ENCODE results near the gene DPH5.
A peak's percentile ranks its signal among the peaks of the same experiment; 100 is the strongest.

The DPH5 gene

GRCh38 chr1:101030881-101031280 is 5.3 kb upstream of the DPH5 start:
- DNase-seq (ENCODE audit: low read depth) = no peak

GRCh38 chr1:101029184-101029583 is 3.6 kb upstream of the DPH5 start:
- DNase-seq (ENCODE audit: low read depth) = no peak

DNA sequence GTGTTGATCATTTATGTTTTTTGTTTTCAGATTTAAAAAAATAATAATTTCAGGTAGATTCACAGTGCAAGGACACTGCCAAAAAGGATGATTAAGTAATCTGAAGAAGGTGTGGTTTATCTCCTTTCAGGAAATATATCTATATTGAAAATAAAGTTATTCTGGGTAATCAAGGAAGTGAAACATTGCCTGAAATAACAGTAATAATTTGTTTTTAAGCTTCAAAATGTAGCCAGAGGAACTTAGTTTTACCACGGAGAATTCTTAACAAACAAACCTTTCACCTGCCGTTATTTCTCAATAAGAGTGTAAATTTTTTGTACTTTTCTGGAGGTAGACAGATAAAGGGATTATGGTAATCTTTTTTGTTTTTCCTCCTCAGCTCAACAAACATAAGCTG is 2.9 kb upstream of the DPH5 start:
- no peak for DNase-seq (ENCODE audit: low read depth)

DNA sequence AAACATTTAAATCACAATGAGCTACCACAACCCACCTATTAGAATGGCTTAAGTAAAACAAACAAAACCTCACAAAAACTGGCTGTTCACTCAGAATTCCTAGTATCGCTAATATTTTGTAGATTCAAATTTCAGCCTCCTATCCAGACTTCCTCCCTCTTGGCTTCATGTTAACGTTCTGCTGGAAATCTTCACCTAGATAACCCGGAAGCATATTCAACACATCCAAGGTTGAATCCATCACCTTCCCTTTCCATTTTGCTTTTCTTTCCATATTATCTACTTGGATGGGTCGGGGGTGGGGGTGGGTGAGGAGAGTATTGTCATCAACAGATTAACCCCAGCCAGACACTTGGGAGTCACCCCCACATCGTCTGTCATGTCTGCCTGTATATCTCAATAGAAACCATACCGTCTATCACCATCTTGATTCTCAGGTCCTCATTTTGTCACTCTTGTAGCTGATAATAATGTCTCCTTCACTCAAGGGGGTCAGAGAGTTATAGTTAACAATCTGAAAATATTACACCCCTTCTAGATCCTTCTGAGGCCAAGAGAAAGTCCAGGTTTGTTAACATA is 1.7 kb upstream of the DPH5 start:
- DNase-seq (ENCODE audit: low read depth) = no peak

DNA sequence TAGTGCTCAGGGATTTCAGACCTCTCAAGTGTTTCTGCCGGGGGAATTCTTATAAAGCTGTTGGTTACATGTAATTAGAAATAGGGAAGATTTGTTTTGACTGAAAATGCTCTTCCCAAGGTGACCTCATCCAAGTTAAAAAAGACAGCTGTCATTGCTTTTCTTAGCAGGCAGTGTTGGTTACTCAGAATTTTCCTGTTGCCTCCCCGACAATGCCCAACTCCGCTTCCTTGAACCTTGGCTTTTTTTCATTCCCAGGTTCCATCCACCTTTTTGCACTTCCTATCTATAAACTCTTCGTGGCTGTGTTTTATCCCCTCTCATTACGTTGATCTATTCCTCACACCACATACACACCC is 825 bp upstream of the DPH5 start:
- DNase-seq (ENCODE audit: low read depth) = no peak

DNA sequence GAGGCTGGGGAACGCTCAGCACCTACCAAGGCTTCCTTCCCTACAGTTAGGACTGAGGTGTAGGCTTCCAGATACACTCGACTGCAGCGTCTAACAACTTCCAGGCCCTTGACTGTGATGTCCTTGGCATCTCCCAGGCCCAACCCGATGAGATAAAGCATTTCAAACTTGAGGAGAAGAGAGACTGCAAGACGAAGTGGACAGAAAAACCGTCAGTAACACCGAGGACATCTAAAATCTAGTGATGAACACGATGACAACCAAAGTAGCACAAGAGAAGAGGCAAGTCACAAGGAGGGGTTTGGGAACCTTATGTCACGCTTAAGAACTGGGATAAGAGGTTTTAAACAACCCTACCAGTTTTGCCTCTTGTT is 314 bp downstream of the DPH5 start:
- DNase-seq (ENCODE audit: low read depth) = no peak

GRCh38 chr1:101022294-101022693 is 3.3 kb downstream of the DPH5 start:
- peak; percentile 65 for DNase-seq (ENCODE audit: low read depth)

DNA sequence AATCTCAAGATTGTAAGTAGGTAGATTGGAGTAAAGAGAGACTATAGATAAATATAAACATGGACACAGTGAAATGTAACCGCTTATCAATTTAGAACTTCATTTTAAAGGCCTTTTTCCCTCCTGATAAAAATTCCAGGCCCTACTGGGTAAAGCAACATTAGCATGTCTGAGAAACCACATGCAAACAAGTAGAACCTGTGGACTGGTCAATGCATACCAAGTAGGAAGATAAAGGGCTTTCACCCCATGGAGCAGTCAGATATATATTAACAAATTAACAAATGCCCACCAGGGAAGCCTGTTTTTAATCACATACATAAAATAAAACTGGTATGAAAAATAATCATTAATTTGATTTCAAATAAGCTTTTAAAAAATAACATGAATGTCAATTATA is 8.1 kb downstream of the DPH5 start:
- DNase-seq (ENCODE audit: low read depth) = no peak

GRCh38 chr1:101013776-101014175 is 11.8 kb downstream of the DPH5 start:
- DNase-seq (ENCODE audit: low read depth) = no peak

DNA sequence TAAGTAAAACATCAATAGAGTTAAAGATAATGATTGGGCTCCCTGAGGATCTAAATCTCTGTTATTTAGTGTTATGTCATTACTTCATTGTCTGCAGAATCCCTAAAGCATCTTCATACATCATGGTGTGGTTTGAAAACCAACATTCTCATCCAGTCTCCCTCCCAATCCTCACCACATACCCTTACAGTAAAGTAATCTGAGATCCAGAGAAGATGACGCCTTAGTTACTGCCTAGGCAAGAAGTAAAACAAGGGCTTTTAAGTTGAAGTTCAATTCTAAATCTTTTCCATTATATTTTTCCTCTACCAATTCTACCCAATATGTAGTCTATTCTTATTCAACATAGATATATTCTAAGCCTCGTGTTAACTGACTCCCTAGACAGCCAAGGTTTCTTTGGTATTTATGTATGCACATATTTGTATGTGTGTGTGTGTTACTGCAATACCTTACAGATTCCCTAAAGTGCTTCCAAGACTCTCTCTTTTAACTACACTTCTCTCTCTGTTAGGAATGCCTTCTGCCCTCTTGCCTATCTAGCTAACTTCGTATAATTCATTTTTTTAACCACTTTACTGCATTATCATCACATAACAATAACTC is 17.3 kb downstream of the DPH5 start:
- peak; percentile 16 for DNase-seq (ENCODE audit: low read depth)

DNA sequence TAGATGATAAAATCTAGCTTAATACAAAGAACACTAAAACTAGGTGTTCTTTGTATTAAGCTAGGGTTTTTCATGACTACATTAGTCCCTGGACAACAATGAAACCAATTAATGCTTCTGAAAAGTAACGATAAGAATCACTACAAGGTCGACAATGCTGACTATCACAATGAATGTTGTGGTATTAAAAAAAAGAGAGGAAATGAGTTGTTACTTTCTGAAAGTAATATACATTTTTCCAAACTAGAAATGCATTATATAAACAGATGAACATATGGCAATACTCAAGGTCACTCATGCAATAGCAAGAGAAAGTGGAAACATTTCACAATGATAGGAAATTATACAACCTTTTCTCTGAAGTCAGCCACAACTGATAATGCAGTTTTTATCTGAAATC is 19.0 kb downstream of the DPH5 start:
- peak; percentile 42 for DNase-seq (ENCODE audit: low read depth)

GRCh38 chr1:101005871-101006270 is 19.7 kb downstream of the DPH5 start:
- DNase-seq (ENCODE audit: low read depth) = no peak

- DNase-seq (ENCODE audit: low read depth) = no peak
These were observed 20.4 kb downstream of the DPH5 start for GRCh38 chr1:101005183-101005582.

DNA sequence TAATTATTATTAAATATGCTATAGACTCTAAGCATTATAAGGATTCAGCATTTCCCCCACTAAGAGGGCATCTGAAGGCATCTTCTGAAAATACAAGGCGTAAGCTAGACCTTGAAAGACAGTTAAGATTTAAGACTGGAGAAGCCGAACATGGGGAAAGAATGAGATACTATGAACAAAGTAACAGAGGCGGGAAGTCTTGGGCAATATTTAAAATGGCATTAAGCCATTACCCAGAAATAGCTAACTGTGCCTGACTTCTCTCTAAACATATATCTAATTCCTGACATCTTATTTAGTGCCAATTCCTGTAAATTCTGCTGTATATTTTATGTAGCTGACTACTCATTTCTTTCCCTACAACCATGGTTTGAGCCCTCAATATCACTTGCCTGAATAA is 20.9 kb downstream of the DPH5 start:
- peak; percentile 78 for DNase-seq (ENCODE audit: low read depth)

DNA sequence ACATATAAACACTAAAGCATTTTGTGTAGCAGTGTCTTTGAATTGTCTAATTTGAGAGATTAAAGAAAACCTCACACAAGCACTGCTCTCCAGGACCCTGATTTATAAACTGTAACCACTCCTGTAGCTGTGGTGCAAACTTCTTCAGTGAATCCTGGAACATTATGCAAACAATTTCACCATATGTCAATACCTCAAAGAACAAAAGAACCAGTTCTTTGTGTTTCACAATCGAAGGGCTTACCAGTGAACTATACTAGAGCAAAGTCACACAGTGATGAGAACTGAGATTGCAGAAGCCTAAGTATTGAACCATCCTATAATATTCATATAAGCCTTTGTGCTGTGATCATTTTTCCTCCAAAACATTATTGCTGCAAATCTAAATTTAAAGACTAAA is 21.5 kb downstream of the DPH5 start:
- peak; percentile 86 for DNase-seq (ENCODE audit: low read depth)

DNA sequence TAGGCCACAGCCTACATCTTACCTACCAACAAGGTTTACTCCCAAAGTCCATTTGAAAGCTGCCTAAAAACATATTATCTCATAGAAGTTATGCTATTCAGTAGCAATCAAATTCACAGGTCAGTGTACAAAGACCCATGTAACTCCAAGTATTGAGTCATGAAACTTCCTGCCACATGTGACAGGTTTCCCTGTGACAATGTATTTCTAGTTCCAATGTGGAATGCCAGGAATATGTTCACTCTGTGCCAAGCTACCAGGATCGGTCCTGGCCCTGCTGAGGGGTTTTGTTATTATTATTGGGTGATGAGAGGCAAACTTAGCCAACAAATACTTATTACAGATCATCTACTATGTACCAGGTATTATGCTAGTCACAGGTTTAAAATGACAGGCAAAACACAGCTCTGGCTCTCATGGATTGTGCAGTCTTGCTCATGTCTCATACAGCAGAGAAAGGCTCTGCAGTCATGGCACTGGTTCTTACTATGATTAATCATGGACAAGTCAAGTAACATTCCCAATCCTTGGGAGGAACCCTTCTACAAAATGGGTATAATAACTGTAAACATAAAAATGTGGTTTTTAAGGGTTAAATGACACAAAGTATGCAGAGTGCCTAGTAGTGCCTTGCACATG is 22.5 kb downstream of the DPH5 start:
- DNase-seq (ENCODE audit: low read depth) = no peak

DNA sequence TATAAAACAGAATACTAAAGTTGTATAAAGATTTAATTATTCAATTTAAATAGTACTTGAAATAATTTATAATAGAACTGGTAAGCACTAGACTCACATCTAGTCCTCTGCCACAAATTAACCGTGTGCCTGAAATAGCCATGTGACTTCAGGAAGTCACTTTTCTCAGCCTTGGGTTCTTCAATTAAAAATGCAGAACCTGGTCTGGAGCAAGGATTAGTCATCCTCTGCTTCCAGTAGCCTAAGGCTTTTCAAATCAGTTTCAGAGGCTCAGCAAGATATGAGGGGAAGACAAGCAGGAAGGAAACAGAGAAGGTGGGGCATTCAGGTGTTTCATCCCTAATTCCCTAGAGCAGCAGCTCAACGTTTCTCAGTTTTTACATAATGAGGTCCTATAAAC is 23.0 kb downstream of the DPH5 start:
- DNase-seq (ENCODE audit: low read depth) = no peak

DNA sequence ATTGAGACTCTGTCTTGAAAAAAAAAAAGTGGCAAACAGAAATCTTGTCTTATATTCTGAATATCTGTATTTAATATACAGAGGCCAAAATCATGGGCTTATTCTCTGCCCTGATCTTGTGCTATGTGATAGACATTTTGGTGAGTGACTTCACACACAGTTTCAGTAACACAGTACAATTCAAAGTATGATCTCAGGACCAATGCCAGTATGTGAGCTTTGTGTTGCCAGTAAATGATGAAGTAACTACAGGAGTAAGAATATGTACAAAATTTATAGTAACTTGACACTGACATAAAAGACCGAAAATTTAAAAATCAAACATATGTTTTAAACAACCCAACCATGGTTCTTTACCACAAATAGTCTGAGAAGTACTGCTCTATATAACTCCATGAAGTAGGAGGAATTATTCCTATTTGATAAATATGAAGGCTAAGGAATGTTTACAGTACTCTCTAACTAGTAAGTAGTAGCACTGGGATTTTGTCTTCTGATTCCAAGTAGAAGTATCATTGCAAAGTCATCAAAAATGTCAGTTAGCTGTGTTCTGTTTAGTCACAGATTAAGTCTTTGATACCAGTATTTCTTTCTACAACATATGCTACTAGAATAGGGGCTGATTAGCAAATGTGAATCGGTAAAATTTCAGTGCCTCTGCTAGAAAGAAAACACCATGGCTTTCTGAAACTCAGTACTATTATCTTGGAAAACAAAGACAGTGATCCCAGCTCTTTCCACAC is 25.3 kb downstream of the DPH5 start:
- peak; percentile 68 for DNase-seq (ENCODE audit: low read depth)

DNA sequence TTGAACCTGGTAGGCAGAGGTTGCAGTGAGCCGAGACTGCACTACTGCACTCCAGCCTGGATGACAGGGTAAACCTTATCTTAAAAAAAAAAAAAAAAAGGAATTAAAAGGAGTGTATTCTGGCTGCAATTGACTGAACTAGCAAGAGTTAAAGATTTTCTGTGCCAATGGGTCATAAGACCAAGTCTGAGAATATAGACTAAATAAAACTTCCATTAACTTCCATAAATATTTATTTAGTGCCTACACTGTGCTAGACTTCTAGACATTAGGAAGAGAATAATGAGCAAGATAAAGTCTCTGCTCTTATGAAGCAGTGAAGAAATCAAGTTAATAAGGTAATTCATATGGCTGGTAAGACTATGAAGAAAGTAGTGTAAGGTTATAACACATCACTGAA is 27.2 kb downstream of the DPH5 start:
- no peak for DNase-seq (ENCODE audit: low read depth)

DNA sequence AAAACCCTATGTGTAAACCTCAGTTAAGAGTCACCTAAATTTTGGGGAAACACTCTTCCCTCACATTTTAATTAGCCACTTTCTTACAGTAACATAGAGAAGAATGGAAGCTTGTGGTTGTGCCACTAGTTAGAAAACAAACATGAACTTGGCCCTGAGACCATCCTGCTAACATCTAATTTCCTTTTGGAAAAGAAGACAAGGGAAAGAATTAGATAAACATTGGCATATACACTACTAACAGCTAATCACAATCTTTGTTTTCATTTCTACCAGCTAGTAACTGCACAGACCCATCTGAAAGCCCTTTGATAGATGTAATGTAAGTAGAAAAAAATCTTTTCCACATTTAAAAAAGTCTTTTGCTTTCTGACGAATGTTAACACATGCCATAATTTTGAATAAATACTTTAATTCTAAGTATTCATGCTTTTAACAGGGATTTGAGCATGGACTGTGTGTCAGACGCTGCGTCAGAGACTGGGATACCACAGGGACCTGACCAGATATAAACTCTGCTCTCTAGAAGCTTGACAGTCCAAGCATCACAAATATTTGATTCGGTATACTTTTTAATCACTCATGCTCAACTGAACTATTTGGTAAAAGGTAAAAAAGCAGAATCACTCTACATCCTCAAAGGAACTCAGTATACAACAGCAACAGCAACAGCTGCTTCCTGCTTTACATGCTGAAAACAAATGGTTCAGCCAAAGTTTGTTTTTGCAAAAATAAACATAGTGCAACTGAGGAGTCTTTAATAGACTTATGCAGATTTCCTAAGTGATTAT is 30.2 kb downstream of the DPH5 start:
- DNase-seq (ENCODE audit: low read depth) = peak; percentile 4

- peak; percentile 87 for DNase-seq (ENCODE audit: low read depth)
These were observed 36.1 kb downstream of the DPH5 start for GRCh38 chr1:100989306-100990077.

GRCh38 chr1:100988121-100988520 is 37.5 kb downstream of the DPH5 start:
- DNase-seq (ENCODE audit: low read depth) = peak; percentile 78

Data from fibroblast of gingiva (primary cell).